Left cardiac atrium (tissue), 4 donors: ENCODE results near the gene TEKT3. TPM values are rescaled to one million over a fixed set of nuclear protein-coding genes. Genes with fewer than 3 reads are reported as not detected.

ENCODE experiments used
- ATAC-seq, 2 donors: fragments of 200-7000 bp; cut with Tn5 transposase; one replicate each; pipeline ENCODE4 v1.9.1; 2020; ENCODE audit warnings: mild to moderate bottlenecking in 2 of 2, moderate library complexity in 2 of 2
- DNase-seq: peaks from one replicate; pipeline ENCODE4 v3.0.0-alpha.2; 2020
- intact Hi-C, 2 donors: fragments of 100-400 bp; cut with DNase I; formaldehyde crosslinking; loops; one replicate each; pipeline versions ENCODE4 v1.14.1 to v1.15.1; 2022 to 2023
- total RNA-seq, 2 donors: library from RNA; stranded (reverse); fragmentation: NEBNext Ultra II Directional; extraction: Animal tissue kit (Norgen Biotek cat#: 25700); gene quantifications; one replicate each; pipeline ENCODE4 v1.2.1, GENCODE V29; 2021
- donor health status: DM: no; HTN: yes; CAD: no.
- donor health status: DM: no; HTN: yes; CAD: no; lungs with severe emphysema.
- donor health status: DM: yes; HTN: yes; CAD: no.
- donor health status: Dilated cardiomyopathy.

TEKT3 gene
- total RNA-seq, 2 donors from 2014 or later, result 0.76 to 0.80 TPM

DNA sequence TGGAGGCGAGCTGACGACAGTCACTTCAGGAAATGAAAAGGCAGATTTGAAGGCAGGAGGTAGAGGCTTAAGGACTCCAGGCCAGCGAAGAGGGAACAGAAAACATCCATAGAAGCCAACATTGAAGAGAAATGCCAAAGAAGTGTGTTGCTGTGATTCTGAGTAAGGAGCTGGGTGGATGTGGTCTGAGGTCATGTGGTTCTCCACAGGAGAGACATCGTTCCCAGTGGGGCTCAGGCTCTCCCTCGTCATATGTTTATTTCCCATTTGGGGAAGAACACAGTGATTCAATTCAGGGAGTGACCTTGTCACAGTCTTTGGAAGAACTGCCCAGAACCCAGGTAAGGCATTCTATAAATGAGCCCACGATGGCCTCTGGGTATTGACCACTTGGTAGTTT lies 69.7 kb downstream of the TEKT3 start:
- ATAC-seq (no peak), DNase-seq (no peak)
- intact Hi-C loops, result loop anchor here in 1 of 2 donors (5.0 kb wide), 1 partner anchor 66 kb away; no protein-coding TSS in a partner anchor

DNA sequence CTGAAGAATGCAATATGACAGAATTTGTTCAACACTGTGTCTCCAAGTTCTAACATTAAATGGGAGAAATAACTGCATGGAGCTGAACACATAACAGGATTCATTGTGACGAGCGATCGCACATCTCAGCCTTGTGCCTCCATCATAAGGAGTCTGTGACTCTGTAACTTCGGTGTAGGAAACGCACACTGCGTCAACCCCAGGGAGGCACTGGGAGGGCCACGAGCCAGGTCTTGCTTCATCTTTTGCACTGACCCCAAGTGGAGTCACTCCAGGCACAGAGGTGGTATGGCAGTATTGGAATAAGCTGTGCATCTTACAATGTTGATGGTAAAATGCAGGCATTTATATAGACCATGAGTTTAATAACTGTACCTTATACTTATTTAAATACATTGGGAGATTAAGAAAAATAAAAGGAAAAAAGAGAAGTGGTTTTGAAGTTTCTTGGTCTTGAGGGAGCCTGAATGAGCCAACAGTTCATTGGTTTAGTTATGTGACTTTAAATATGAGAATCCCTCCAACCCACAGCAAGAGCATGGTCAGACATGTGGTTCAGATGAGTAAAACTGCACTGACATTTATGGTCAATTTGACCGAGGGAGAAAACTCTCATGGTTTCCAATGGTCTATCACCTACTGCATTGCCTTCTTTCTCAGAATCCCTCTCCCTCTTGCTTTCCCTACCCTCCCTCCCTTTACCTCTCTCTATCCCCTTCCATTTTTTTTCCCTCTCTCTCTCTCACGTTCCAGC lies 70.6 kb downstream of the TEKT3 start:
- ATAC-seq, result no peak
- DNase-seq, result no peak
- intact Hi-C loops, result loop anchor here in 1 of 2 donors (5.0 kb wide), 1 partner anchor 66 kb away; no protein-coding TSS in a partner anchor

DNA sequence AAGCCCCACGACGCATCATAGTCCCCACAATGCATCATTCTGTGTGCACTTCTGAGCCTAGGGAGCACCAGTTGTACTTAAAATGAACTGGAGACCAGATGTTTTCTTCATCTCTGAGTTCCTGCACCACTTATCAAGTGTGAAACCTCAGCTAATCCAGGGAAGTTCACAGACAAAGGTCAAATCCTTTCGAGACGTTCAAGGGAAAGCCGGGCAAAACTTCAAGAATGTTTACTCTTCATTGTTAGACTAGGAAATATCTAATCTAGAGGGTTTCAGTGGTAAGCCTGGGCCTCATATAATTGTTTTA lies 71.7 kb downstream of the TEKT3 start:
- DNase-seq, result no peak
- intact Hi-C loops, result loop anchor here in 1 of 2 donors (5.0 kb wide), 1 partner anchor 68 kb away; no protein-coding TSS in a partner anchor
- peak in 1 of 2 donors; percentile 59 for ATAC-seq

DNA sequence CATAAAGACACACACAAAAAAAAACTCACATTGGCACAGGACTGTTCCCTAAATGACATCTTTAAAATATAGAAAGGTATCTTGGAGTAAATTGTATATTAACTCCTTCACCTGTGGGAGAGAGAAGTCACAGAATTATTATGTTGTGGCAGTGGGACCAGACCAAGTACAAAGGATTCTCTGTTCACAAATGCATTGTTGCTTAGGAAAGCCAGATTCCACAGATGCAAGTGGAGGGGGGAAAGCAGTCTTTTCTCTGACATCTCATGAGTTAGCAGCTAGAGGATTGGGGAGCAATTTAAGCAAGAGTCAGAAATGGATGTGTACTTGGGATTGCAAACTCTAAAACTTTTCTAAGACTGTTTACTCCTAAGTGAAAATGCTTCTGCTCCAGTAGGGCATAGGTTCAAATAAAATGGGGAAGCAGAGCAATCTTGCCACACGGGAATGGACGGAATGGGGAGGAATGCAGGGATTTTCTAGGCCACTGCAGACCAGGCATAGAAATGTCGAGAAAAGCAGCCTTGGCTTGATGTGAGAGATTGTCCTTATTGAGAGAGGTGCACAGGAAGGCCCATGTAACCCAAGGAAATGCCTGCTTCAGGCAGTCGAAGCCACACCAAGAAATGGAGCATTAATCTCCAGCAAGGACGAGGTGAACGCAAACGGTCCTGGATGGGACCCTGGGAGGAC lies 72.2 kb downstream of the TEKT3 start:
- intact Hi-C loops, result no loop called here
- DNase-seq (no peak), ATAC-seq (no peak)

DNA sequence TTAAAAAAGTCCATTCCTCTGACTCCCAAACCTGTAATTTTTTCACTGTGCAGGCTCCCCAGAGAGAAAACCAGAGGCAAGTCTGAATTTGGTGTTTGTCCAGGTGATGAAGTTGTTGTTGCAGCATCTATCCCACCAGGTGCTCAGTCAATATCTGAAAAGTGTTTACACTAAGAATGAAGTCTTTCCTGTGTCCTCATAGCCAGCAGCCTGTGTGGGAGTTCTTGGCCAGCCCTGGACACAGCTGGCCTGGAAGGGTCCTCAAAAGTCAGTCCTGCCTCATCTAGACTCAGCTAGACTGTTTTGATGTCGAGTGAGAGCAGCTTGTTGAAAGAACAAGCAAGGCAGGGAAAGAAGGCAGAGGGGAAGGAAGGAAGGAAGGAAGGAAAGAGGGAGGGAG lies 72.9 kb downstream of the TEKT3 start:
- intact Hi-C loops, result no loop called here
- peak in 1 of 2 donors; percentile 63 for ATAC-seq
- DNase-seq, result no peak

DNA sequence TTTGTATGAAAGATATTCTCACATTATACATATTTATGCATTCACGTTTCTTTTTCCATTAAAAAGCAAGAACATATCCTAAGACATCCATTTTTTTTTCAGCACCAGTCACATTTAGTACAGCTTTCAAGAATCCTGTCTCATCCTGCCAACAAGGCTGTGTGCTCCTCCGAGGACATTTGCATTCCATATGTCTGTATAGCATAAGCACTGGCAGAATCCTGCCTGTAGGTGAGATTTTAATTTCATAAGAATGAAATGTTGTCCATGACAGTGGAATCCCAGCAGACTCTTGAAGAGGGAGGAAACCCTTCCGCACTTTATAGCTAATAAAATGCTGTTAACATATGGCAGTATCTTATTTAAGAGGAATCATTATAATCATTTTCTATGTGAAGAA lies 73.4 kb downstream of the TEKT3 start:
- ATAC-seq (no peak), DNase-seq (no peak)
- intact Hi-C loops, result no loop called here

DNA sequence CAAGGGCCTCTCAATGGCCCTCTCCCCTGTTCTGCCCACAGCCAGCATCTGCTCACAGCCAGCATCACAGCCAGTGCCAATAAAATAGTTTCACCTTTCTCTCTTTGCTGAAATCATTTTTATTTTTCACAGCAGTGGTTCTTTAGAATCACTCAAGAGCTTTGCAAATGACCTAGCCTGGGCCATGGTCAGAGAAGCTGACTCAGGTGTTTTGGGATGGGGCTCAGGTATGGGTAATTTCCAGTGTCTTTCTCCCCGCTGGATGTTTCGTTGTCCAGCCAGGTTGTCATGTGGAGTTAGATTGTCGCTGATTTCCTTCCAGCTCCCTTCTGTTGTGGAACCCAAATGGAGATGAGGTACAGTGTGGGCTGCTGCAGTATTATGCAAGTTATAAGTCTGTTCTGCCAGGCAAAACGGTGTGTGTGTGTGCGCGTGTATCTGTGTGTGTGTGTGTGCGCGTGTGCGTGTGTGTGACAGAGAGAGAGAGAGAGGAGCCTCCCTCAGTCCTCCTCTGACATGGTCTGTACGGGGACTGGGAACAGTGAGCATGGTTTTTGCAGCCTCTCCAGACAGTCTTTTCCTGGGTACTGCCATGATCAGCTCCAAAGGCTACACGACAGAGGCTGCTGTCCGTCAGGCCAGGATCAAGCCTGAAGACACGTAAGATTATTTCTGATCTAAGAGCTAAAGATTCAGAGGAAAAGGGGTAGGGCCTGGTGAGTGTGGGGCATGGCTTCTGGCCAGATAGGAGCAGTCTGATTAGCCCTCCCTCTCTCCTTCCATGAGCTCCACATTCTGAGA lies 74.9 kb downstream of the TEKT3 start:
- ATAC-seq, result no peak

DNA sequence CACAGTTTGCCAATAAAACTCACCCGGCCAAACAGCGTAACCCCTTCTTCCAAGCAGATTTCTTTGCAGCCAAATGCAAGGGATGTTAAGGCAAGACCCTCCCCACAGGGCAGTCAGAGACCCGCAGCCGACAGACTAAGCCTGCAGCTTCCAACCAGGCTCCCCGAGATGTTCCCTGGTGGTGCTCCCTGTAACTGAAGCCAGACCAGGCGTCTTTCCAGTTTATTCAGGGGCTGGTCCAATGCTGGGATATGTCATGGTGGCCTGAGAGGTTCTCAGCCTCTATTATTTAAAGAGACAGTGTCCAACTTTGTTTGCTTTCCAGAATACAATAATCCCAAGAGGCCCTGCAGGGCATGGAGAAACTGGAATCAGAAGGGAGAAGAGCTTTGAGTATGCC lies 76.3 kb downstream of the TEKT3 start, which contains the start of gene PMP22:
TSS of gene PMP22 (minus strand) at position 196 of the 400 bp plus-strand sequence. CDS start 4,599 bp downstream, outside the sequence.
- no peak for DNase-seq
- ATAC-seq, result no peak
- intact Hi-C loops, result no loop called here

More for the DNA sequence above, 74.9 kb downstream of the TEKT3 start:
- intact Hi-C loops, result no loop called here
- DNase-seq, result no peak

DNA sequence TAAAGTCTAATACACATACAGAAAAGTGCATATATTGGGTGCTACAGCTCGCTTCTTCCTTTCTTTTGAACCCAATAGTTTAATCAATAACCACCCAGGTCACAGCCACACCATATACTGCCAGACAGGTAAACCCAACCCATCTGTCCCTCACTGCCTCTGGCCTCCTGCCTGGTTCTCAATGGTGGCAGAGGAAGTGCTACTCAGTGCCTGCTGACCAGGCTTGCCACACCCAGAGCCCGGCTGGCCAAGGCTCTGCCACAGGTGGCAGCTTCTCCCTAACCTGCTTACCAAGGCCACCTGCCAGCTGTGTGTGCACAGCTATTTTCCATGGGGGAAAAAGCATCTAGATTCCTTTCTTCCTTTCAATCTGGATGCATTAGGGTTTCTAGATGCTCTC lies 76.9 kb downstream of the TEKT3 start:
- no peak for ATAC-seq
- DNase-seq, result no peak
- intact Hi-C loops, result no loop called here

DNA sequence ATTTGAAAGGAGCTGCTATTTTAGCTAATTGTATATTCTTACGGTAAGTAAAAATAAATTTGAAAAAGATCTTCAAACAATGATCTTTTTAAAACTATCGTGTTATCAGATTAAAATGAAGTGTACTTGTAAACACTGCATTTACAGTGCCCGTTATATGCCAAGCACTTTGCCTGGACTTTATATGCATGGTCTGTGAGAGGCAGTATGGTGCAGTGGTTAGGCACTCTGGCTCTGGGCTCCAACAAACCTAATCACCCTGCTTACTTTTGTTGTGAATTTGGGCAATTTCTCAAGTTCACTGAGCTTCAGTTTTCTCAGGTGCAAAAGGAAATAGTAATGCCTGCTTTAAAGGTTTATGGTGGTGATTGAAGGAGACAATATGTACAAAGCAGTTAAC lies 77.7 kb downstream of the TEKT3 start:
- intact Hi-C loops, result no loop called here
- ATAC-seq (no peak), DNase-seq (no peak)

DNA sequence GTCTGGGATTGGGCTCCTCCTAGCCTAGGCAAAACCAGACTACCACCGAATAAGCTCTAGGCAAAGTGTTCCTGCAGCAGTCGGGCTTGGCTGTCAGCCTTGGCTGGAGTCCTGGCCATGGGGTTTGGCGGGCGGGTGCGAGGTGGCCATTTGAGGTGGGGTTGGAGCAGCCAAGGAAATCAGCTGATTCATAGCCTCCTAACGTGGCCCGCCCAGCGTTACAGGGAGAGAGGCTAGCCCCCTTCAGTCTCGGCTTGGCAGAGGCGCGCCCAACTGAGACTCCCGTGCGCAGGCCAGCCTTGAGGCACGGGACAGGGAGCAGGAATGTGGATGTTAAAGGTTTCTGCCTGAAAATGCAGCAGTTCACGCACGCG lies 78.2 kb downstream of the TEKT3 start:
- DNase-seq (peak; percentile 90), ATAC-seq (peak; percentile 50 to 63)
- intact Hi-C loops, result no loop called here

DNA sequence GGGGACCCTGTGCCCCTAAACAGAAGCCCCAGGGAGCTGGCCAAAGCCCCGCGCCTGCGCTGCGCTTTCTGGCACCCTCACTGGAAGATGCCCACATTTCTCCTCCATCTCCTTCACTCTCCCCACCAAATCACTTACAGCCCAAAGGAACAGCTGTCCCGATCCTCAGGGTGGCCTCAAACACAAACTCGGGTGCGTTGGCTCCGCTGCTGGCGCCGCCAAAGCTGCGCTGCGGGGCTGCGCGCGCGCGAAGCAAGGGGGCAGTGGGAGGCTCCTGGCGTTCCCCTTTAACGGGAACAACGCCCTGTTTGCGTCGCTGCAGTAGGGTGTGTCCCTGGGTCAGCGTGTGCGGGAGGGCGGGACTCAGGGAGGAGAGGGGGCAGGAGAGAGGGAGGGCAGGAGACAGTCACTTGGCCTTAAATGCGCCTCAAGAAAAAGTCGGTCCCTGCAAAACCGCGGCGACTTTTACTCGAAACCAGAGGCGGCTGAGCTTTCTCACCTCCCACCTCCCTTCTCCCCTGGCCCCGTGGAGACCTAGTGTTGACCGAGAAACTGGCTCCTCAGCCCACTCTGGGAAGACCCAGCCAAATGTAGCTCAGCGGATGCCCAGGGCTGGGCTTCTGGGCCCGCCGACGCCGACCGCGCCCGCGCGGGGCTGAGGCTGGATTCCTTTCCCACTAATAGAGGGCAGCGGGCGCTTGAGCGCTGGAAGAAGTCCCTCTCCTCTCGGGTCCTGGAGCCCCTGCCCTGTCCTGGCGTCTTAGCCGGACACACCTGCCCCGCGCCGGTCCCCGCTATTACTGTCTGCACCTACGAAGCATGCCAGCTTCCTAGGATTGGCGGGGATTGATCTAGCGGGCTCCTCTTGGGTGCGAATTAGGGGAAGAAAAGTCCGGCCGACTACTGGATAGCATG lies 78.8 kb downstream of the TEKT3 start:
- intact Hi-C loops, result no loop called here
- DNase-seq (peak; percentile 92), ATAC-seq (peak; percentile 85 to 89)

DNA sequence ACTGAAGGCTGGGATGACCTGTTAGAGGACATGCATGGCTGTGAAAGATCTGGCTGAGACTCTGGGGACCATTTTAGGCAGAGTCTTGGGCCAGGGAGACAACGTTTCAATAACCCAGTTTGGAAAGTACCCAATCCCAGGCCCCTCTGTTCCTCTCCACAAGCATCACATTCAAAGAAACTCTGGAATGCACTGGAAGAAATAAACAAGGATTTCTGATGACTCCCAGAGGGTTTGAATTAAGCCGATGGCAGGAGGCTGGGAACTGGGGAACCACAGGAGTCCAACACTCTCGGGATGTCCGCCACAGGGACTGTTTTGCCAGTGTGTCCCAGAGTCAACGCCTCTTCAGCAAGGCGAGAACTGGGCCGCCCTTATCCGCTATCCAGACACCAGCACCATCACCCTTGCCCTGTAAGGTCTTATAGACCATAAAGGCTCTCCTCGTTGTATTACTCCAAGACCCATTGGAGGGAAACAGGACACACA lies 79.6 kb downstream of the TEKT3 start:
- ATAC-seq (peak in 1 of 2 donors; percentile 10), DNase-seq (peak; percentile 49)
- intact Hi-C loops, result loop anchor here in 1 of 2 donors (2.0 kb wide), 1 partner anchor 241 kb away; no protein-coding TSS in a partner anchor

DNA sequence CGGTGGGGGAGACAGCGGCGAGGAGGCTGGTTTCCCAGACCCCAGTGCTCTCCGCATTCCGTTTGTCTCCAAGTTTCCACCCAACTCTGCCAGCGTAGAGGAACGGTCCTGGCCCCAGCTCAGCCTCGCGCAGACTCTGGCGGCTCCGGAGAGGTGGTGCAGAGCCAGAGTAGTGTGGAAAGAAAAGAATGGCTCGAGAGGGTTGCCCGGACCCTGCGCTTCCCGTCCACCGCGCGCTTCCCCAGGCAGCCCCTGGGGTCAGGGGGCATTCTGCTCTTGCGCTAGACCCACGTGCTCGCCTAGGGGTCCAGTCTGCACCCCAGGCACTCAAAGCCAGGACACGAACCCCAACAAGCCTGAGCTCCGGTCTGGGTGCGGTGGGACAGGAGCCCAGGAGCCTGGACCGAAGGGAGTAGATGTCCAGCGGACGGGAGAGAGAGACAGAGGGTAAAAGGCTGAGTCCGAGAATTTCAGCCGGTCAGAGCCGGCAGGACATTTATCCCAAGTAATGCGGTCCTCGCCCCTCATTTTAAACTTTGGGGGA lies 80.1 kb downstream of the TEKT3 start:
- ATAC-seq, result peak; percentile 38 to 42
- intact Hi-C loops, result loop anchor here in 1 of 2 donors (2.0 kb wide), 1 partner anchor 241 kb away; no protein-coding TSS in a partner anchor
- DNase-seq, result peak; percentile 67

DNA sequence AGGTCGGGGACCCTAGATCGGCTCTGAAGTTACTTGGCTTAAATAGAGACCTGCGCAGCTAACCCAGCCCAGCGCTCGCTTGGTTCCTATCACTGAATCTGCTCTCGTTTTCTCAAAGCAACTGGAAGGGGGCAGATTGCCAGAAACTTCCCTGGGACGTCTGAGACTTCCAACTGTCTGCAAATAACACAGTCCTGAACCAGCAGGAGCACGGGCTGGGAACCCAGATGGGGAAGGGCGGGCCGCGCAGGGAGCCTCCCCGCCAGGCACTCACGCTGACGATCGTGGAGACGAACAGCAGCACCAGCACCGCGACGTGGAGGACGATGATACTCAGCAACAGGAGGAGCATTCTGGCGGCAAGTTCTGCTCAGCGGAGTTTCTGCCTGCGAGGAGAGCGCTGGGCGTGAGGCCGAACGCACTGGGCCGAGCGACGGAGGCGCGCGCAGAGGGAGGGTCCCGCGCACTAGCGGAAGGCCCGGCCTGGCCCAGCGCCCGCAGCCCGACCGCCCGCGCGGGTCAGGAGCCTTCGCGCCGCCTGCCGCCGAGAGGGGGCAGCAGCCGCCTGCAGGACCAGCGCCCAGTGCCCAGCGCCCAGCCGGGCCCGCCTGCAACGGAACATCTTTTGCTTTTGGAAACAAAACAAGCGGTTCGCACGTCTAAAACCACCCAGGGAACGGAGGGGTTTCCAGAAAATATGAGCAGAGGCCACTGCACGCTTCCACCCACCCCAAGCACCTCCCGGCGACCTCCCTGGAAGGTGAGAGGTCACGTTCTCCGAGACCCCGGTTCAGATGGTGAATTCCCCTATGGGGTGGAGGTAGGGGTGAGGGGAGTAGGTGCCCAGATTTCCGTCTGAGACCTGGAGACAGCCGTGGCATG lies 80.8 kb downstream of the TEKT3 start:
- ATAC-seq, result peak; percentile 74 to 77
- intact Hi-C loops, result loop anchor here (1.0 to 2.0 kb wide), 2 partner anchors 242 kb away; no protein-coding TSS in a partner anchor
- DNase-seq, result peak; percentile 92

DNA sequence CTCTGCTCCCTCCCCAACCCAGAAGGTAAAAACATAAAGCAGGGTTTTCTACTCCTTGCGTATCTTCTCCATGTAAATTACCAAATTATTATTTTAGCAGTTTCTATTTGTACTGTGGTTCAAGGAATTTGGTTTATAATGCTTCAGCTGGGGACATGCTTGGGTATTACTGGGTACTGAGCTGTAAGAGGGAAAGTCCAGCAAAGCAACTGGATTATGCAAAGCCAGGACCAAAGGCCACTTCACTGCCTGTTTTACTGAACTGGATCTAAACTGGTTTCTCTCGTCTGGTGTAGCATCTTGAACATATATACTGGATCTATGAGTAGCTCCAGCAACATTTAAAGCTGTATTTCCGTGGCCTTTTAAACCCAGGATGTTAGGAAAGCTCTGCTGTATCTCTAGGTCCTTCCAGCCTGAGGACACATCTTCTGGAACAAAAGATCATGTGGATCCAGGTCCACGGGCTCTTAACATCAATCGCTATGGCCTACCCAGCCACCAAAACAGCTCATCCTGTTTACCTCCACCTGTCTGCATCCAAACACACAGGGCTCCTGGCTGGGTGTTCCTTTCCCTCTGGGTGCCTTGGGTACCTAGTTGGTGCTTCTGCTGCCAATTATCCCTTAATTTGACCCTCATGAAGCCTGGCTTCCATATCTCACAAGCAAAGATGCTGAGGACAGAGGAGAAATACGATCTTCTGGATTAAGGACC lies 83.4 kb downstream of the TEKT3 start:
- ATAC-seq (no peak), DNase-seq (no peak)
- intact Hi-C loops, result no loop called here
